ENCODE results near the gene PPM1N. TPM values are rescaled to one million over a fixed set of nuclear protein-coding genes. Genes with fewer than 3 reads are reported as not detected.

Gene PPM1N
- total RNA-seq, 4 donors from 2014 or later = 1.6 to 3.8 (median 3.0) TPM

DNA sequence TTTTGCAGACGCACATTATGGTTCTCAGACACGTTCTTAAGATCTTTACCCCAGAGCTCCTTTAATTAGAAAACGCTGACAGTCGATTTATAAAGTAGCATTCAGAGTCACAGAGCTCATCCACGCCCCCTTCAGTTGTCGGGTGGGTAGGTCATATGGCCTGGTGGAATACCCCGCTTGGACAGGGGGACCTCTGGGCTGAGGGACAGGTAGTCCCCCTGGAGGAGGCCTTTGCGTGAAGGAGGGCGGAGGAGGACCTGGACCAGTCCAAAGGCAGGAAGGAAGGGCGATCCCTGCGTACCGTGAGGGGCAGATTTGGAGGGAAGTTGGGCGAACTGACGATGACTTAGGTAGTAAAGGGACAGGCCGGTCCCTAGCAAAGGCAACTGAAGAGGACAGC is 29.5 kb downstream of the PPM1N start:
- peak overlapping the region; percentile 10 to 76 (median 56) for H3K27ac ChIP-seq (replicated peaks in 1 of 4)
- H3K4me3 ChIP-seq = no peak overlapping the region
- no peaks in the 10 kb centered on the region for H3K9me3 ChIP-seq
- intact Hi-C loops (cut with DNase I) = loop anchor here (5.0 kb wide), 1 partner anchor 50 kb away; no protein-coding TSS in a partner anchor
- peaks cover 19 to 43% (median 42%) of the 10 kb centered on the region in 4 donors for H3K36me3 ChIP-seq
- peaks cover 31 to 62% (median 54%) of the 10 kb centered on the region in 4 donors for H3K4me1 ChIP-seq
- no peaks in the 10 kb centered on the region for H3K27me3 ChIP-seq
- TF ChIP-seq POLR2A (IDR thresholded peaks at IDR 0.05; ENCODE audit: low read depth) (no peak), CTCF (IDR thresholded peaks at IDR 0.05) (no peak), EP300 (IDR thresholded peaks at IDR 0.05) (no peak), POLR2AphosphoS5 (IDR thresholded peaks at IDR 0.05) (no peak)
- WGBS = 72% methylated on average over 15 of the region's 15 CpGs
- DNase-seq (ENCODE audit: extremely low spot score) = no peak

GRCh38 chr19:45528149-45528743 is 30.0 kb downstream of the PPM1N start:
- Histone ChIP-seq H3K27ac (replicated peaks in 1 of 4) (peak overlapping the region; percentile 10 to 76 (median 56)), H3K9me3 (no peaks in the 10 kb centered on the region), H3K4me1 (peaks cover 31 to 58% (median 53%) of the 10 kb centered on the region in 4 donors), H3K36me3 (peaks cover 17 to 41% (median 39%) of the 10 kb centered on the region in 4 donors), H3K4me3 (peak overlapping the region; percentile 39 to 47 (median 44)), H3K27me3 (no peaks in the 10 kb centered on the region)
- intact Hi-C loops (cut with DNase I) = loop anchor here (5.0 kb wide), 1 partner anchor 49 kb away; no protein-coding TSS in a partner anchor
- WGBS = 39% methylated on average over 16 of the region's 17 CpGs
- TF ChIP-seq CTCF (IDR thresholded peaks at IDR 0.05) = no peak
- peak in 1 of 2 donors; percentile 58 for TF ChIP-seq POLR2AphosphoS5 (IDR thresholded peaks at IDR 0.05)
- no peak for DNase-seq (ENCODE audit: extremely low spot score)

DNA sequence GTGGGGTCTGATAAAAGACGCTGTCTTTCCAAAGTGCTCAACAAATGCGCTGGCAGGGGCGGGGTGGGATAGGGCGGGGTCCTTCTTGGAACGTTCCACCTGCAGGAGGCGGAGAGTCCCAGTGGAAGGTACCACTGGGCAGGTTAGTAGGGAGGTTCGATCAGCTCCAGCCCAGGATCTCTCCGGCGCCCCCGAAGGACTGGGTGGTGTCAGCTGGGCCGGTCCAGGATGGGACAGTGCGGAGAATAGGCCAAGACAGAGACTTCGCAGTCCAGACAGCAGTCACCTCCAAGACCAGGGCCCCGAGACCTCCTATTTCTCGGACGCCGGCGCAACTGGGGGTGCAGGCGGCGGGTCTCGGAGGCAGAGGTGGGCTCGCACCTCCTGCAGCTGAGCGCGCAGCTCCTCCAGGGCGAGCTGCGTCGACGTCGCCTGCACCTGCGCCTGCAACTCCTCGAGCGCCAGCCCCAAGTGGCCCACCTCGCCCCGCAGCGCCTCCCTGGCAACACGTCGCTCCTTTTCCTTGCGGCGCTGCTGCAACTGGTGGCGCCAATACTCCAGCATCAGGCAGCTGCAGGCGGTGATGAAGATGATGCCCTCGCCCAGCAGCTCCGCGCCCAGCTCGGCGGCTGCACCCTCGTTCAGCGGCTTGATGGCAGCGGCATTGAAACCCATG is 30.6 kb downstream of the PPM1N start:
- intact Hi-C loops (cut with DNase I) = loop anchor here (5.0 kb wide), 1 partner anchor 48 kb away; no protein-coding TSS in a partner anchor
- TF ChIP-seq CTCF (IDR thresholded peaks at IDR 0.05) = no peak
- TF ChIP-seq POLR2AphosphoS5 (IDR thresholded peaks at IDR 0.05) = peak; percentile 10 to 67
- Histone ChIP-seq H3K36me3 (peaks cover 13 to 35% (median 34%) of the 10 kb centered on the region in 4 donors), H3K4me3 (peak overlapping the region; percentile 39 to 47 (median 44)), H3K27me3 (no peaks in the 10 kb centered on the region), H3K4me1 (peaks cover 29 to 52% (median 48%) of the 10 kb centered on the region in 4 donors), H3K27ac (replicated peaks in 1 of 4) (peak overlapping the region in 2 of 4 donors; percentile 10 to 66), H3K9me3 (no peaks in the 10 kb centered on the region)
- 8% methylated on average over 20 of the region's 49 CpGs for WGBS
- DNase-seq (ENCODE audit: extremely low spot score) = no peak

DNA sequence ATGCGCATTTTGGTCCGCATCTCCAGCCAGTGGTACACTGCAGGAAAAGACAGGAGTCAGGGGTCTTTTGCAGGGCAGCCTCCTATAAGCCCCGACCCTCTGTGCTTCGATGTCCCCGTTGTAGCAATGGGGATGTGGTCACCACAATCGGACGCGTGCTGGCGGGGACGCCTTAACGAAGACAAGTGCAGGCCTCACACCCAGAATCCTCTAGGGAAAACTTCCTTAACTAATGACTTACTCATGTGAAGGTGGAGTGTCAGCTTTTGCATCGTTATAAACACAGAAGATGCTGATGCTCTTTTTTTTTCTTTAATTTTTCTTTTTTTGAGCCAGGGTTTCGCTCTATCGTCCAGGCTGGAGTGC is 31.2 kb downstream of the PPM1N start:
- H3K4me3 ChIP-seq = peak overlapping the region; percentile 39 to 47 (median 44)
- peaks cover 26 to 46% (median 43%) of the 10 kb centered on the region in 4 donors for H3K4me1 ChIP-seq
- H3K9me3 ChIP-seq = no peaks in the 10 kb centered on the region
- intact Hi-C loops (cut with DNase I) = loop anchor here (5.0 kb wide), 1 partner anchor 48 kb away; no protein-coding TSS in a partner anchor
- TF ChIP-seq CTCF (IDR thresholded peaks at IDR 0.05) (no peak), EP300 (IDR thresholded peaks at IDR 0.05) (no peak), POLR2A (IDR thresholded peaks at IDR 0.05; ENCODE audit: low read depth) (no peak), POLR2AphosphoS5 (IDR thresholded peaks at IDR 0.05) (no peak)
- no peak for DNase-seq (ENCODE audit: extremely low spot score)
- H3K36me3 ChIP-seq = peaks cover 10 to 29% (median 29%) of the 10 kb centered on the region in 4 donors
- no peaks in the 10 kb centered on the region for H3K27me3 ChIP-seq
- 29% methylated on average over 14 of the region's 14 CpGs for WGBS
- no peak overlapping the region for H3K27ac ChIP-seq (replicated peaks in 1 of 4)

Data from esophagus muscularis mucosa (tissue), 4 donors.